CD8-positive, alpha-beta memory T cell (primary cell): ENCODE data around the gene RASGRP4. TPM values are rescaled to one million over a fixed set of nuclear protein-coding genes. Genes with fewer than 3 reads are reported as not detected.
"Not testable (repeated sequence)": the region's sequence is repeated elsewhere in the genome, so short reads cannot be mapped to it uniquely, and the experiment has no call there.

Experiments
- CTCF ChIA-PET: fragments of 350-600 bp; sonication (Branson Sonifier 250); formaldehyde crosslinking; loops from one replicate; lab custom pipeline; 2021; ENCODE audit warnings: antibody characterized with exemption; lab: Charles Lee
- POLR2A ChIA-PET: fragments of 350-600 bp; sonication (Branson Sonifier 250); formaldehyde crosslinking; loops from one replicate; lab custom pipeline; 2021; ENCODE audit warnings: antibody characterized with exemption; lab: Charles Lee
- DNase-seq, 5 donors: peaks; one replicate each; pipeline versions ENCODE4 v3.0.0 to v3.0.0-alpha.2; 2020 to 2022; ENCODE audit warnings: mixed read lengths in 1 of 5
- H3K27ac ChIP-seq: one replicate; pipeline ENCODE4 v1.7.0; 2013; ENCODE audit warnings: low read depth, mild to moderate bottlenecking, low read length, moderate library complexity
- H3K27me3 ChIP-seq: 2 replicates; pipeline ENCODE4 v1.7.0; 2013; ENCODE audit warnings: low read length, mild to moderate bottlenecking; ENCODE audit not compliant: insufficient read depth, poor library complexity, severe bottlenecking
- H3K36me3 ChIP-seq: 2 replicates; pipeline ENCODE4 v1.7.0; 2013; ENCODE audit warnings: mild to moderate bottlenecking, low read length, moderate library complexity; ENCODE audit not compliant: insufficient read depth
- H3K4me1 ChIP-seq: 2 replicates; pipeline ENCODE4 v1.7.0; 2013; ENCODE audit warnings: mild to moderate bottlenecking, low read length, moderate library complexity; ENCODE audit not compliant: insufficient read depth
- H3K4me3 ChIP-seq: 2 replicates; pipeline ENCODE4 v1.7.0; 2013; ENCODE audit warnings: mild to moderate bottlenecking, low read length
- H3K9me3 ChIP-seq: 2 replicates; pipeline ENCODE4 v1.7.0; 2013; ENCODE audit warnings: mild to moderate bottlenecking, low read length
- H3K27ac Mint-ChIP-seq, 8 donors: one replicate each; pipeline ENCODE4 v1.8.0; 2020 to 2021; ENCODE audit warnings: mixed read lengths in 8 of 8, mild to moderate bottlenecking in 6 of 8, inconsistent platforms in 3 of 8, moderate library complexity in 3 of 8
- H3K27me3 Mint-ChIP-seq, 2 donors: one replicate each; pipeline ENCODE4 v1.8.0; 2020 to 2021; ENCODE audit warnings: mixed read lengths in 2 of 2, mild to moderate bottlenecking in 1 of 2, moderate library complexity in 1 of 2
- H3K36me3 Mint-ChIP-seq, 3 donors: one replicate each; pipeline ENCODE4 v1.8.0; 2020 to 2021; ENCODE audit warnings: mixed read lengths in 3 of 3, inconsistent platforms in 1 of 3, mild to moderate bottlenecking in 1 of 3
- H3K4me1 Mint-ChIP-seq, 3 donors: one replicate each; pipeline ENCODE4 v1.8.0; 2020 to 2021; ENCODE audit warnings: mixed read lengths in 3 of 3, inconsistent platforms in 1 of 3, mild to moderate bottlenecking in 1 of 3
- H3K4me3 Mint-ChIP-seq, 7 donors: one replicate each; pipeline ENCODE4 v1.8.0; 2020 to 2021; ENCODE audit warnings: mixed read lengths in 7 of 7, mild to moderate bottlenecking in 6 of 7, moderate library complexity in 4 of 7, inconsistent platforms in 2 of 7
- H3K9me3 Mint-ChIP-seq, 5 donors: one replicate each; pipeline ENCODE4 v1.8.0; 2020 to 2022; ENCODE audit warnings: mixed read lengths in 5 of 5, mild to moderate bottlenecking in 3 of 5, moderate library complexity in 2 of 5, inconsistent platforms in 1 of 5
- polyA plus RNA-seq: library from polyadenylated mRNA; unstranded; fragments of 300-500 nt; fragmentation: Illumina TruSeq; gene quantifications from one replicate; pipeline ENCODE4 v1.2.3, GENCODE V29; 2021
- total RNA-seq, 2 experiments: library from RNA; stranded (reverse); gene quantifications; one replicate each; pipeline ENCODE4 v1.2.3, GENCODE V29; 2021

Gene RASGRP4
- total and polyA plus RNA-seq, 3 experiments from 2014 or later, result 1.8 to 2.0 TPM; not detected in 1

- H3K36me3 ChIP-seq, H3K4me3 Mint-ChIP-seq, H3K27ac ChIP-seq, POLR2A ChIA-PET, H3K4me1 ChIP-seq, DNase-seq, H3K9me3 Mint-ChIP-seq, H3K4me3 ChIP-seq, H3K27me3 Mint-ChIP-seq, H3K27me3 ChIP-seq, H3K4me1 Mint-ChIP-seq, H3K9me3 ChIP-seq: not testable (repeated sequence)
- Mint-ChIP-seq H3K27ac (peak overlapping the region in 1 of 8 donors; percentile 62), H3K36me3 (peaks cover 0 to 20% (median 8%) of the 10 kb centered on the region in 3 donors)
- CTCF ChIA-PET, result interaction anchor here (1.7 kb wide), 1 partner anchor 8 kb away, joined by 5 read pairs; the partner anchor contains the start of gene FAM98C
These were observed 15.6 kb downstream of the RASGRP4 start for GRCh38 chr19:38410407-38410806.

DNA sequence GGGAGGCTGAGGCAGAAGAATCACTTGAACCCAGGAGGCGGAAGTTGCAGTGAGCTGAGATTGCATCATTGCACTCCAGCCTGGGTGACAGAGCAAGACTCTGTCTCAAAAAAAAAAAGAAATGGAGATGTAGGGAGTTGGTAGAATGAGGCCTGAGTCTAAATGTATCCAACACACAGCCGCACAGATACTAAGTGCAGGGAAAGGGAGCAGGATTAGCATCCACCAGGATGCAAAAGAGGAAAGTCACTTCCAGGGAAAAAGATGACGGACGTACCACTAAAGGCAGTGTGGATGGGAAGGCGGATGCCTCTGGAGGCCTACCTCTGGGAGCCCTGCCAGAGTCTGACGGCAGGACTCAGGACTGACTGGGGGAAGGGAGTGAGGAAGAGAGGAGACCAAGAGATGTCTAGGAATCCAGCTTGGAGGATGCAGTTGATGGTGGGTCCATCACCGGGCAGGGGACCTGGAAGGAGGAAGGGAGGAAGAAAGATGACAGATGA lies 16.3 kb downstream of the RASGRP4 start:
- Mint-ChIP-seq H3K4me1 (peaks cover 6 to 7% (median 7%) of the 10 kb centered on the region in 3 donors), H3K4me3 (no peak overlapping the region), H3K27ac (peak overlapping the region in 2 of 8 donors; percentile 62 to 81), H3K9me3 (no peaks in the 10 kb centered on the region), H3K36me3 (peaks cover 0 to 25% (median 8%) of the 10 kb centered on the region in 3 donors), H3K27me3 (no peaks in the 10 kb centered on the region)
- Histone ChIP-seq H3K4me1 (no peaks in the 10 kb centered on the region), H3K9me3 (no peaks in the 10 kb centered on the region), H3K27ac (no peak overlapping the region), H3K36me3 (peaks cover 16% of the 10 kb centered on the region), H3K27me3 (no peaks in the 10 kb centered on the region), H3K4me3 (no peak overlapping the region)
- DNase-seq, result no peak
- ChIA-PET POLR2A (no interaction called here), CTCF (no interaction called here)

- Mint-ChIP-seq H3K4me1 (peaks cover 13 to 27% (median 20%) of the 10 kb centered on the region in 3 donors), H3K27me3 (peaks cover 0 to 2% of the 10 kb centered on the region in 2 donors), H3K36me3 (peaks cover 0 to 28% (median 8%) of the 10 kb centered on the region in 3 donors), H3K27ac (peak overlapping the region in 2 of 8 donors; percentile 26 to 58), H3K9me3 (no peaks in the 10 kb centered on the region), H3K4me3 (peak overlapping the region in 6 of 7 donors; percentile 29 to 83 (median 54))
- Histone ChIP-seq H3K4me3 (no peak overlapping the region), H3K27me3 (no peaks in the 10 kb centered on the region), H3K9me3 (no peaks in the 10 kb centered on the region), H3K36me3 (peaks cover 18% of the 10 kb centered on the region), H3K4me1 (peaks cover 10% of the 10 kb centered on the region), H3K27ac (no peak overlapping the region)
- DNase-seq, result no peak
- ChIA-PET CTCF (interaction anchor here (2.9 to 3.7 kb wide), 2 partner anchors 11 to 524 kb away, joined by 19 to 51 read pairs; partner anchors contain the start of genes MRPS12 and SARS2), POLR2A (no interaction called here)
These were observed 20.7 kb downstream of the RASGRP4 start for GRCh38 chr19:38405276-38405675.

- peaks cover 0 to 28% (median 8%) of the 10 kb centered on the region in 3 donors for H3K36me3 Mint-ChIP-seq
- H3K9me3 Mint-ChIP-seq, result no peaks in the 10 kb centered on the region
- Histone ChIP-seq H3K27me3 (no peaks in the 10 kb centered on the region), H3K36me3 (peaks cover 18% of the 10 kb centered on the region), H3K4me3 (no peak overlapping the region), H3K27ac (no peak overlapping the region), H3K9me3 (no peaks in the 10 kb centered on the region), H3K4me1 (peaks cover 10% of the 10 kb centered on the region)
- no peak overlapping the region for H3K27ac Mint-ChIP-seq
- H3K4me1 Mint-ChIP-seq, result peaks cover 13 to 27% (median 20%) of the 10 kb centered on the region in 3 donors
- peak overlapping the region in 6 of 7 donors; percentile 61 to 92 (median 86) for H3K4me3 Mint-ChIP-seq
- peaks cover 0 to 4% of the 10 kb centered on the region in 2 donors for H3K27me3 Mint-ChIP-seq
- ChIA-PET POLR2A (no interaction called here), CTCF (interaction anchor here (2.5 to 3.7 kb wide), 3 partner anchors 10 to 524 kb away, joined by 19 to 51 read pairs (median 23); partner anchors contain the start of genes MRPS12 and SARS2)
- DNase-seq, result no peak
These were observed 21.2 kb downstream of the RASGRP4 start for GRCh38 chr19:38404858-38405257.

- ChIA-PET POLR2A (interaction anchor here (0.6 to 2.4 kb wide), 15 partner anchors 9 to 527 kb away, joined by 3 to 25 read pairs (median 5); partner anchors contain the start of genes ACTN4, CATSPERG, EIF3K and GGN), CTCF (interaction anchor here (0.6 to 3.7 kb wide), 58 partner anchors 8 to 531 kb away, joined by 3 to 51 read pairs (median 4); partner anchors contain the start of genes ACTN4, CAPN12, CATSPERG and EIF3K)
- peaks cover 13 to 27% (median 20%) of the 10 kb centered on the region in 3 donors for H3K4me1 Mint-ChIP-seq
- H3K4me3 Mint-ChIP-seq, result peak within 1 kb of the TSS; percentile 89 to 98 (median 92)
- Histone ChIP-seq H3K36me3 (peaks cover 18% of the 10 kb centered on the region), H3K27me3 (no peaks in the 10 kb centered on the region), H3K4me1 (peaks cover 10% of the 10 kb centered on the region), H3K4me3 (peak within 1 kb of the TSS; percentile 83), H3K27ac (peak within 1 kb of the TSS; percentile 67), H3K9me3 (no peaks in the 10 kb centered on the region)
- peak; percentile 96 to 99 (median 98) for DNase-seq
- H3K9me3 Mint-ChIP-seq, result no peaks in the 10 kb centered on the region
- peaks cover 0 to 21% (median 6%) of the 10 kb centered on the region in 3 donors for H3K36me3 Mint-ChIP-seq
- peaks cover 0 to 8% of the 10 kb centered on the region in 2 donors for H3K27me3 Mint-ChIP-seq
- H3K27ac Mint-ChIP-seq, result peak within 1 kb of the TSS; percentile 80 to 96 (median 93)
These were observed 22.9 kb downstream of the RASGRP4 start, which contains the start of gene FAM98C for GRCh38 chr19:38402967-38403674. TSS of gene FAM98C (plus strand) at chr19:38403093. CDS start at chr19:38403154, 61 bp downstream.

DNA sequence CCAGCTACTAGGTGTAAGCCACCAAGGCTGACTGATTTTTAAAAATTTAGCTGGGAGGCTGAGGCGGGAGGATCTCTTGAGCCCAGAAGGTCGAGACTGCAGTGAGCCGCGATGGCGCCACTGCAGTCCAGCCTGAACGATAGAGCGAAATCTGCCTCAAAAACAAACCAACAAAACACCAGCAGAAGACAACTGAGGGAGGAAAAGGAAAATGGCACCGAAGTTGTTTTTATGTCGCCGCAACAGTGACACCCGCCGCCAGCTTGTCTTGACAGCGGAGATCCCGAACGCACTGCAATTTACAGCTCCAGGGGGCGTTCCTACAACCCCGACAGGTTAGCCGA lies 23.4 kb downstream of the RASGRP4 start:
- no peaks in the 10 kb centered on the region for H3K9me3 Mint-ChIP-seq
- CTCF ChIA-PET, result interaction anchor here (0.6 to 3.7 kb wide), 56 partner anchors 8 to 531 kb away, joined by 3 to 51 read pairs (median 4); partner anchors contain the start of genes ACTN4, CAPN12, CATSPERG and EIF3K

GRCh38 chr19:38401148-38401547 lies 24.9 kb downstream of the RASGRP4 start:
- peaks cover 0 to 8% of the 10 kb centered on the region in 2 donors for H3K27me3 Mint-ChIP-seq

More for the DNA sequence above, 23.4 kb downstream of the RASGRP4 start:
- no peak for DNase-seq
- Histone ChIP-seq H3K9me3 (no peaks in the 10 kb centered on the region), H3K4me1 (peaks cover 10% of the 10 kb centered on the region), H3K27ac (peak overlapping the region; percentile 62), H3K4me3 (peak overlapping the region; percentile 66), H3K36me3 (peaks cover 18% of the 10 kb centered on the region), H3K27me3 (no peaks in the 10 kb centered on the region)
- Mint-ChIP-seq H3K4me1 (peaks cover 13 to 27% (median 20%) of the 10 kb centered on the region in 3 donors), H3K27me3 (peaks cover 0 to 8% of the 10 kb centered on the region in 2 donors), H3K4me3 (peak overlapping the region; percentile 89 to 98 (median 92)), H3K36me3 (peaks cover 0 to 19% (median 6%) of the 10 kb centered on the region in 3 donors), H3K27ac (peak overlapping the region; percentile 80 to 96 (median 93))
- POLR2A ChIA-PET, result interaction anchor here (0.6 to 2.4 kb wide), 14 partner anchors 8 to 528 kb away, joined by 3 to 25 read pairs (median 5); partner anchors contain the start of genes ACTN4, CATSPERG, EIF3K and GGN

More at GRCh38 chr19:38401148-38401547, 24.9 kb downstream of the RASGRP4 start:
- Histone ChIP-seq H3K4me3 (no peak overlapping the region), H3K27ac (no peak overlapping the region), H3K9me3 (no peaks in the 10 kb centered on the region), H3K27me3 (no peaks in the 10 kb centered on the region), H3K36me3 (peaks cover 10% of the 10 kb centered on the region), H3K4me1 (peaks cover 14% of the 10 kb centered on the region)
- Mint-ChIP-seq H3K9me3 (no peaks in the 10 kb centered on the region), H3K27ac (no peak overlapping the region), H3K4me1 (peaks cover 24 to 35% (median 26%) of the 10 kb centered on the region in 3 donors), H3K4me3 (peak overlapping the region in 2 of 7 donors; percentile 23 to 66), H3K36me3 (peaks cover 0 to 10% (median 0%) of the 10 kb centered on the region in 3 donors)
- ChIA-PET POLR2A (no interaction called here), CTCF (interaction anchor here (3.0 kb wide), 1 partner anchor 26 kb away, joined by 37 read pairs; the partner anchor contains the start of gene PSMD8)
- no peak for DNase-seq
